ENCODE measurements around the gene ELAVL1. TPM values are rescaled to one million over a fixed set of nuclear protein-coding genes. Genes with fewer than 3 reads are reported as not detected.
"Not testable (repeated sequence)": the region's sequence is repeated elsewhere in the genome, so short reads cannot be mapped to it uniquely, and the experiment has no call there.

The ELAVL1 gene
- 119 TPM for polyA plus RNA-seq (2012; ENCODE audit: insufficient read depth, insufficient read length)

GRCh38 chr19:8005534-8006256, at the start of gene ELAVL1:
ELAVL1 (minus strand) TSS chr19:8005641; CDS start chr19:7991815, 13,826 bp downstream.
- DNase-seq (ENCODE audit: low read depth, low spot score), result peak; percentile 74

GRCh38 chr19:8054169-8054568, 48.7 kb upstream of the ELAVL1 start:
- no peak for DNase-seq (ENCODE audit: low read depth, low spot score)
- no peak overlapping the region for H3K4me3 ChIP-seq (ENCODE audit: low read length)

More at GRCh38 chr19:8005534-8006256, at the start of gene ELAVL1:
- peak within 1 kb of the TSS; percentile 90 for H3K4me3 ChIP-seq (ENCODE audit: low read length)

- DNase-seq (ENCODE audit: low read depth, low spot score), result no peak
- no peak within 1 kb of the TSS for H3K4me3 ChIP-seq (ENCODE audit: low read length)
Measured at GRCh38 chr19:8052464-8052859, 47.0 kb upstream of the ELAVL1 start, which contains the start of gene CCL25. CCL25 (plus strand) TSS chr19:8052760; CDS start chr19:8053050, 290 bp downstream.

- no peak overlapping the region for H3K4me3 ChIP-seq (ENCODE audit: low read length)
- DNase-seq (ENCODE audit: low read depth, low spot score), result peak; percentile 44
Measured at GRCh38 chr19:8050274-8051096, 45.0 kb upstream of the ELAVL1 start.

- no peak overlapping the region for H3K4me3 ChIP-seq (ENCODE audit: low read length)
- no peak for DNase-seq (ENCODE audit: low read depth, low spot score)
Measured at GRCh38 chr19:8046569-8047165, 41.2 kb upstream of the ELAVL1 start.

GRCh38 chr19:8045872-8046568, 40.6 kb upstream of the ELAVL1 start:
- DNase-seq (ENCODE audit: low read depth, low spot score), result no peak

GRCh38 chr19:8044018-8044417, 38.6 kb upstream of the ELAVL1 start:
- H3K4me3 ChIP-seq (ENCODE audit: low read length), result no peak overlapping the region
- DNase-seq (ENCODE audit: low read depth, low spot score), result no peak

More at GRCh38 chr19:8045872-8046568, 40.6 kb upstream of the ELAVL1 start:
- no peak overlapping the region for H3K4me3 ChIP-seq (ENCODE audit: low read length)

GRCh38 chr19:8042900-8043299, 37.5 kb upstream of the ELAVL1 start:
- no peak overlapping the region for H3K4me3 ChIP-seq (ENCODE audit: low read length)
- DNase-seq (ENCODE audit: low read depth, low spot score), result no peak

GRCh38 chr19:8041531-8041931, 36.1 kb upstream of the ELAVL1 start:
- no peak for DNase-seq (ENCODE audit: low read depth, low spot score)
- H3K4me3 ChIP-seq (ENCODE audit: low read length), result no peak overlapping the region

- DNase-seq (ENCODE audit: low read depth, low spot score), result no peak
Measured at GRCh38 chr19:8039231-8039630, 33.8 kb upstream of the ELAVL1 start.

GRCh38 chr19:8038815-8039214, 33.4 kb upstream of the ELAVL1 start:
- DNase-seq (ENCODE audit: low read depth, low spot score), result no peak
- no peak overlapping the region for H3K4me3 ChIP-seq (ENCODE audit: low read length)

More at GRCh38 chr19:8039231-8039630, 33.8 kb upstream of the ELAVL1 start:
- H3K4me3 ChIP-seq (ENCODE audit: low read length), result no peak overlapping the region

- H3K4me3 ChIP-seq (ENCODE audit: low read length), result no peak overlapping the region
- DNase-seq (ENCODE audit: low read depth, low spot score), result no peak
Measured at GRCh38 chr19:8036434-8037099, 31.1 kb upstream of the ELAVL1 start.

- H3K4me3 ChIP-seq (ENCODE audit: low read length), result no peak overlapping the region
- no peak for DNase-seq (ENCODE audit: low read depth, low spot score)
Measured at GRCh38 chr19:8034178-8034525, 28.7 kb upstream of the ELAVL1 start.

- DNase-seq (ENCODE audit: low read depth, low spot score), result not testable (repeated sequence)
Measured at GRCh38 chr19:8033287-8034177, 28.1 kb upstream of the ELAVL1 start.

GRCh38 chr19:8030960-8031359, 25.5 kb upstream of the ELAVL1 start:
- DNase-seq (ENCODE audit: low read depth, low spot score), result no peak
- no peak overlapping the region for H3K4me3 ChIP-seq (ENCODE audit: low read length)

More at GRCh38 chr19:8033287-8034177, 28.1 kb upstream of the ELAVL1 start:
- H3K4me3 ChIP-seq (ENCODE audit: low read length), result not testable (repeated sequence)

GRCh38 chr19:8028951-8029491, 23.6 kb upstream of the ELAVL1 start:
- DNase-seq (ENCODE audit: low read depth, low spot score), result no peak
- no peak overlapping the region for H3K4me3 ChIP-seq (ENCODE audit: low read length)

- DNase-seq (ENCODE audit: low read depth, low spot score), result no peak
- H3K4me3 ChIP-seq (ENCODE audit: low read length), result no peak overlapping the region
Measured at GRCh38 chr19:8025316-8025715, 19.9 kb upstream of the ELAVL1 start.

Measured in Jurkat, Clone E6-1 (cell line).